WERI-Rb-1 (cell line): ENCODE results near the gene P2RY14.

ENCODE experiments used
- DNase-seq: peaks from one replicate; pipeline ENCODE4 v3.0.0-alpha.2; 2020
- H3K27ac ChIP-seq: fragments of 250-450 bp; sonication (Bioruptor Pico); 2 replicates; pipeline ENCODE4 v1.5.1; 2020; ENCODE audit warnings: mild to moderate bottlenecking, moderate library complexity
- H3K27me3 ChIP-seq: fragments of 250-450 bp; sonication (Bioruptor Pico); 2 replicates; pipeline ENCODE4 v1.5.1; 2021; ENCODE audit warnings: mild to moderate bottlenecking, low read depth, moderate library complexity; ENCODE audit not compliant: insufficient read depth, severe bottlenecking
- H3K36me3 ChIP-seq: fragments of 250-450 bp; sonication (Bioruptor Pico); 2 replicates; pipeline ENCODE4 v1.5.1; 2020; ENCODE audit warnings: mild to moderate bottlenecking, moderate library complexity
- H3K4me3 ChIP-seq: 2 replicates; pipeline ENCODE4 v1.5.1; 2011; ENCODE audit warnings: low read depth, mild to moderate bottlenecking, control low read depth, low read length
- H3K9me3 ChIP-seq: fragments of 250-450 bp; sonication (Bioruptor Pico); 2 replicates; pipeline ENCODE4 v1.5.1; 2021; ENCODE audit warnings: mild to moderate bottlenecking, moderate library complexity; ENCODE audit not compliant: severe bottlenecking
- CTCF ChIP-seq: IDR thresholded peaks from 2 replicates; pipeline ENCODE4 v1.5.1; 2011; ENCODE audit warnings: low read depth, mild to moderate bottlenecking, control low read depth, inconsistent platforms, low read length

P2RY14 gene

DNA sequence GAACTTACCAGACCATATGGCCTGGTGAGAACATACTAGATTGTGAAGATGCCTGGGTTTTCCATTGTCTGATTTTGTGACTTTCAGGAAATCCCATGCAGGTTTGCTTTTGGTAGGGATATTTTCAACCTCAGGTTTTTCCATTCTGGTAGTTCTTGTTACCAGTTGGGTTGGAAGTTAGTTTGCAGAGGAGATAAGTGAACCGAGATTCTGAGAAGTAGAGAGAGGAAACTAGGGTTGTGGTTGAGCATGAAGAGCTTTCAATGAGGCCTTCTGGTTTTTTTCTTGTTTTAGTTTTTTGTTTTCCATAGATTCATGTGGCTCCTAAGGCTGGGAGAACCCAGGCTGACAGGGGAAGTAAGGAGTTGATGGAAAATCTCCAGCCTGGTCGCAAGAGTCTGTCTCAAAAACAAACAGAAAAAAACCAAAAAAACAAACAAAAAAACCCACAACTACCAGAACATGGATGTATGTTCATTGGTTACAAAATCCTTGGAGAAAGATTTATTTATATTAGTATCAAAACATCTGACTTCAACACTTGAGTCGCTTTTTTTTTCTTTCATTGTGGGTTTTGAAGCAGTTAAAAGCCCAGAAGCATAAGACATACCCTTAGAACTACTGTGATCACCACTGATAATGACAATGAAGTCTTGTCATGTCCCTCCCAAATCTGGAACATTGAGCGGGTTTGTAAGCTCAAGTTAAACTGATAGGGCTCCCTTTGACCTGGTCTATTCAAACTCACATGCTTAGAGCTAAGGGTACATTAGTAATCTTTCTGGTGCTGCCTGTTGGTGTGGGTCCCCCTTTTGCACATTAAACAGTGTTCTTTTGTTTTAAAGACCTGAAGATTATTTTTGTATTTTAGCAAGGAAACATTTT lies 78.5 kb downstream of the P2RY14 start:
- H3K36me3 ChIP-seq: no peaks in the 10 kb centered on the region
- no peaks in the 10 kb centered on the region for H3K27me3 ChIP-seq
- H3K27ac ChIP-seq: no peak overlapping the region
- no peak overlapping the region for H3K4me3 ChIP-seq
- H3K9me3 ChIP-seq: no peaks in the 10 kb centered on the region
- no peak for TF ChIP-seq CTCF
- DNase-seq: no peak

DNA sequence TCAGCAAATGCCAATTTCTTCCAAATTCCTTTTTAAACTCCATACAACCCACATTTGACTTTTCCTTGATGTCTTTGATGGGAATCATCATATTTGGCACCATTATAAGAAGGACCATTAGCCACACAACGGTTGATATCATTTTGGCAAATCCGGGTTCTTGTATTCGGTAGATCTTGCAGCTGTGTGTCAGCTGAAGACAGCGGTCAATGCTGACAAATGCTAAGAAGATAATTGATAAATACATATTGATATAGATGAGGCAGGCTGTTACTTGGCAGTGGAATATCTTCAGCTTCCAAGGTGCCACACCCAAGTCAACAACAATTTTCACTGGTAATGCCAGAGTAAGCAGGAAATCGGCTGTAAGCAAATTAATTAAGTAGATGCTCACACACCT lies 79.5 kb downstream of the P2RY14 start:
- Histone ChIP-seq H3K36me3 (no peaks in the 10 kb centered on the region), H3K27me3 (no peaks in the 10 kb centered on the region), H3K4me3 (no peak overlapping the region), H3K27ac (no peak overlapping the region), H3K9me3 (no peaks in the 10 kb centered on the region)
- no peak for DNase-seq
- no peak for TF ChIP-seq CTCF

DNA sequence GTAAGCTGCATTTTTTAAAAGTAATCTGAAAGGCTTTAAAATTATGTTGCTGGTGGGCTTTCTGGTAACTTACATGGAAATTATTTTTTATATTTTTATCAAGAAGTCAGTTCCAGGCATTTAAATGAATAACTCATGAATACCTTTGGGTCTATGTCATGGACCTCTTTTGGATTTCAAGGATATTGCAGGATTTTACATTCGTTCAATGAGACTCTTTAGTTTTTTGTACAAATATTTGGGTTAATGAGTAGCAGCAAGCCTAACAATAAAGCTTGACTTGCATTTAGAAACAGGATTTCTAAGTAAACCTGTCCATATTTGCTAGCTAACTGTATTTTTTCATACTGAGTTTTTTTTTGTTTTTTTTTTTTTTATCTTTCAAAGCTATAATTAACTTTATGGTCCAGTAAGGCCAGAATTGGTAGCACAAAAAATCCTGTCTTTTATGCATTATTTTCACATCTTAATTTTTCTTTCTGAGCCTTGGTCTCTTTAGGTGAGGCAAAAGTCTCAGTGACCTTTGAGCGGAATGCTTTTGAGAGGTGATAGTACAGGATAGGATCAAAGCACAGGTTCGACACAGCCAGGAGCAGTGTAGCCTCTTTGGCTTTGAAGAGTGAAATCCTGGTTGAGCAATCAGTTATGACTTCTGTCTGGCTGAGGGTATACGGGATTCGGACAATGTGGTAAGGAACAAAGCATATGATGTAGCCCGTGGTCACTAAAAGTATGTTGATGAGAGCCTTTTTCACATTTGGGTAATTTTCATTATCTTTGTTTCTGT lies 80.2 kb downstream of the P2RY14 start:
- Histone ChIP-seq H3K9me3 (no peaks in the 10 kb centered on the region), H3K27ac (no peak overlapping the region), H3K27me3 (no peaks in the 10 kb centered on the region), H3K4me3 (no peak overlapping the region), H3K36me3 (no peaks in the 10 kb centered on the region)
- no peak for TF ChIP-seq CTCF
- DNase-seq: no peak

DNA sequence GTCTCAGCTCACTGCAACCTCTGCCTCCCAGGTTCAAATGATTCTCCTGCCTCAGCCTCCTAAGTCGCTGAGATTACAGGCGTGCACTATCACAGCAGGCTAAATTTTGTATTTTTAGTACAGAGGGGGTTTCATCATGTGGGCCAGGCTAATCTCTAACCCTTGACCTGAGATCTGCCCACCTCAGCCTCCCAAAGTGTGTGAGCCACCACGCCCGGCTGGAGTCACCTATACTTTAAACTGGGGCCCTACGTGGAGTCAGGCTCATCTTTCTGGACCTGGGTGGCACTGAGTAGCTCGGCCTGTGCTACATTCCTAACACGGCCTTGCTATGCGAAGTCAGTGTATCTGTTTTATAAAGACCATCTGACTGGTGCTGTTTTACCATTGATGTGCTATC lies 81.1 kb downstream of the P2RY14 start:
- no peaks in the 10 kb centered on the region for H3K27me3 ChIP-seq
- no peak for TF ChIP-seq CTCF
- no peaks in the 10 kb centered on the region for H3K9me3 ChIP-seq
- H3K36me3 ChIP-seq: no peaks in the 10 kb centered on the region
- no peak overlapping the region for H3K27ac ChIP-seq
- no peak for DNase-seq
- no peak overlapping the region for H3K4me3 ChIP-seq

DNA sequence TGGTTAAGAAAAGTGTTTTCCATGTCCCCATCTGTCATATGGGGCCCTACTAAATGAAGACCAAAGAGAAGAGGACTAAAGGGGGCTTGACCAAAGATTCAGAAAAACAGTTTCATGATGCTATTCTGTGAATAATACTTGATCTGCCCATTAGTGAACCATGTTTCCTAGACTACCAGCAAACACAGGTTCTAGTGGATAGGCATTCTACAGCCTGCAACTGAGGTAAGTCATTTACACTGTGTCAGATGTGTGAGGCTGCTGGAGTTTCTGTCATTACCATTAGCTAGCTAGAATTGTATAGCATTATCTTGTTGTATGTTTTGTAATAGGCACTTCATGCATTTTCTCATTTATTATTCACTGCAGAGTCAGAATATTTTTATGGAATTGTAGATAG lies 81.9 kb downstream of the P2RY14 start:
- Histone ChIP-seq H3K4me3 (no peak overlapping the region), H3K36me3 (no peaks in the 10 kb centered on the region), H3K27me3 (no peaks in the 10 kb centered on the region), H3K9me3 (no peaks in the 10 kb centered on the region), H3K27ac (no peak overlapping the region)
- TF ChIP-seq CTCF: no peak
- no peak for DNase-seq
